ENCODE measurements around the gene PLEKHG4.
A peak's percentile ranks its signal among the peaks of the same experiment; 100 is the strongest.

Gene PLEKHG4

GRCh38 chr16:67244387-67245185 lies 34.7 kb upstream of the PLEKHG4 start:
- in situ Hi-C loops (cut with MboI; ENCODE audit: low pct_unique_long_range_greater_than_20kb, low sequenced_read_pairs) = no loop called here
- peak; percentile 89 for DNase-seq

GRCh38 chr16:67245186-67245585 lies 34.1 kb upstream of the PLEKHG4 start:
- no peak for DNase-seq
- in situ Hi-C loops (cut with MboI; ENCODE audit: low pct_unique_long_range_greater_than_20kb, low sequenced_read_pairs) = no loop called here

- DNase-seq = no peak
- in situ Hi-C loops (cut with MboI; ENCODE audit: low pct_unique_long_range_greater_than_20kb, low sequenced_read_pairs) = no loop called here
Measured at GRCh38 chr16:67245674-67246080, 33.7 kb upstream of the PLEKHG4 start.

GRCh38 chr16:67246081-67246755 lies 33.1 kb upstream of the PLEKHG4 start:
- in situ Hi-C loops (cut with MboI; ENCODE audit: low pct_unique_long_range_greater_than_20kb, low sequenced_read_pairs) = no loop called here

GRCh38 chr16:67246756-67247191 lies 32.6 kb upstream of the PLEKHG4 start:
- in situ Hi-C loops (cut with MboI; ENCODE audit: low pct_unique_long_range_greater_than_20kb, low sequenced_read_pairs) = no loop called here
- DNase-seq = no peak

More at GRCh38 chr16:67246081-67246755, 33.1 kb upstream of the PLEKHG4 start:
- DNase-seq = peak; percentile 90

- DNase-seq = peak; percentile 92
Measured at GRCh38 chr16:67247192-67248072, 31.9 kb upstream of the PLEKHG4 start, which contains the start of gene FHOD1. TSS of gene FHOD1 (minus strand) at chr16:67247481. CDS start at chr16:67247410, 71 bp downstream.

GRCh38 chr16:67248073-67248400 lies 31.3 kb upstream of the PLEKHG4 start:
- DNase-seq = no peak
- in situ Hi-C loops (cut with MboI; ENCODE audit: low pct_unique_long_range_greater_than_20kb, low sequenced_read_pairs) = no loop called here

More at GRCh38 chr16:67247192-67248072, 31.9 kb upstream of the PLEKHG4 start, which contains the start of gene FHOD1:
- in situ Hi-C loops (cut with MboI; ENCODE audit: low pct_unique_long_range_greater_than_20kb, low sequenced_read_pairs) = no loop called here

GRCh38 chr16:67248401-67249177 lies 30.7 kb upstream of the PLEKHG4 start, which contains the start of gene SLC9A5:
TSS of gene SLC9A5 (plus strand) at chr16:67248979. CDS start at chr16:67249015, 36 bp downstream.
- no peak for DNase-seq
- in situ Hi-C loops (cut with MboI; ENCODE audit: low pct_unique_long_range_greater_than_20kb, low sequenced_read_pairs) = no loop called here

- no peak for DNase-seq
- in situ Hi-C loops (cut with MboI; ENCODE audit: low pct_unique_long_range_greater_than_20kb, low sequenced_read_pairs) = no loop called here
Measured at GRCh38 chr16:67249178-67250044, 29.9 kb upstream of the PLEKHG4 start.

GRCh38 chr16:67250045-67250327 lies 29.3 kb upstream of the PLEKHG4 start:
- in situ Hi-C loops (cut with MboI; ENCODE audit: low pct_unique_long_range_greater_than_20kb, low sequenced_read_pairs) = no loop called here
- DNase-seq = no peak

GRCh38 chr16:67252609-67253497 lies 26.5 kb upstream of the PLEKHG4 start:
- no peak for DNase-seq
- in situ Hi-C loops (cut with MboI; ENCODE audit: low pct_unique_long_range_greater_than_20kb, low sequenced_read_pairs) = no loop called here

GRCh38 chr16:67254801-67255552 lies 24.4 kb upstream of the PLEKHG4 start:
- no peak for DNase-seq
- in situ Hi-C loops (cut with MboI; ENCODE audit: low pct_unique_long_range_greater_than_20kb, low sequenced_read_pairs) = no loop called here

GRCh38 chr16:67255553-67256221 lies 23.6 kb upstream of the PLEKHG4 start:
- DNase-seq = no peak
- in situ Hi-C loops (cut with MboI; ENCODE audit: low pct_unique_long_range_greater_than_20kb, low sequenced_read_pairs) = no loop called here

GRCh38 chr16:67256701-67257230 lies 22.6 kb upstream of the PLEKHG4 start:
- in situ Hi-C loops (cut with MboI; ENCODE audit: low pct_unique_long_range_greater_than_20kb, low sequenced_read_pairs) = no loop called here

GRCh38 chr16:67257486-67258160 lies 21.7 kb upstream of the PLEKHG4 start:
- no peak for DNase-seq
- in situ Hi-C loops (cut with MboI; ENCODE audit: low pct_unique_long_range_greater_than_20kb, low sequenced_read_pairs) = no loop called here

More at GRCh38 chr16:67256701-67257230, 22.6 kb upstream of the PLEKHG4 start:
- no peak for DNase-seq
